GM12878 (cell line): ENCODE results near the gene ADAMTSL4. TPM values are rescaled to one million over a fixed set of nuclear protein-coding genes. Genes with fewer than 3 reads are reported as not detected.
A peak's percentile ranks its signal among the peaks of the same experiment; 100 is the strongest.

Source experiments
- ATAC-seq: fragments of 200-7000 bp; cut with Tn5 transposase; 3 replicates; pipeline ENCODE4 v1.9.1; 2020; ENCODE audit warnings: mild to moderate bottlenecking, moderate library complexity
- BruUV-seq: library from RNA; stranded (reverse); fragments of 400-500 nt; replicated peaks from 2 replicates; lab custom pipeline; 2021; lab: Mats Ljungman, UMichigan
- CTCF ChIA-PET: fragments of 300-600 bp; sonication (Branson Sonifier 250); formaldehyde crosslinking; extraction: SDS; loops from one replicate; lab custom pipeline; 2021; ENCODE audit warnings: inconsistent platforms; lab: Yijun Ruan, JAX
- POLR2A ChIA-PET: fragments of 350-600 bp; formaldehyde crosslinking; extraction: SDS; loops from one replicate; lab custom pipeline; 2021; ENCODE audit warnings: inconsistent platforms; lab: Charles Lee
- RAD21 ChIA-PET: fragments of 300-600 bp; sonication (Branson Sonifier 250); formaldehyde crosslinking; loops from one replicate; lab custom pipeline; 2023; ENCODE audit warnings: antibody characterized with exemption; ENCODE audit not compliant: unreplicated experiment; lab: Charles Lee
- SMC1A ChIA-PET: fragments of 300-600 bp; sonication (Branson Sonifier 250); formaldehyde crosslinking; loops from one replicate; lab custom pipeline; 2023; ENCODE audit not compliant: unreplicated experiment, uncharacterized antibody; lab: Charles Lee
- DNase-seq: peaks from one replicate; pipeline ENCODE4 v3.0.0-alpha.2; 2011; ENCODE audit warnings: low read depth, low spot score
- FAIRE-seq: peaks from 3 replicates; lab custom pipeline; 2011; peaks lifted over from hg19 to GRCh38; lab: Jason Lieb, UNC
- H2AFZ ChIP-seq: 2 replicates; pipeline ENCODE4 v1.6.0; 2011; ENCODE audit warnings: low read depth, low read length, control low read depth; ENCODE audit not compliant: control insufficient read depth
- H3K27ac ChIP-seq: 2 replicates; pipeline ENCODE4 v1.5.1; 2011; ENCODE audit warnings: control low read depth; ENCODE audit not compliant: control insufficient read depth, insufficient read depth
- H3K27me3 ChIP-seq, 2 experiments: replicated peaks in 1 of 2; 2 replicates each; pipeline versions ENCODE4 v1.6.0 to v1.6.1; 2011; ENCODE audit warnings: low read length in 1 of 2; ENCODE audit not compliant: control insufficient read depth in 2 of 2, insufficient read depth in 2 of 2
- H3K36me3 ChIP-seq, 2 experiments: 2 replicates each; pipeline ENCODE4 v1.5.1; 2011; ENCODE audit warnings: low read length in 1 of 2; ENCODE audit not compliant: control insufficient read depth in 2 of 2, insufficient read depth in 2 of 2
- H3K4me1 ChIP-seq: 2 replicates; pipeline ENCODE4 v1.6.1; 2011; ENCODE audit warnings: mild to moderate bottlenecking, low read length, moderate library complexity, mixed read lengths; ENCODE audit not compliant: control insufficient read depth, insufficient read depth
- H3K4me2 ChIP-seq: 2 replicates; pipeline ENCODE4 v1.6.0; 2011; ENCODE audit warnings: control low read depth; ENCODE audit not compliant: control insufficient read depth, insufficient read depth
- H3K4me3 ChIP-seq: fragments of 200-600 bp; sonication (generic); 2 replicates; pipeline ENCODE4 v1.5.1; 2016
- H3K79me2 ChIP-seq: 2 replicates; pipeline ENCODE4 v1.6.0; 2011; ENCODE audit warnings: low read length; ENCODE audit not compliant: control insufficient read depth, insufficient read depth
- H3K9ac ChIP-seq: 2 replicates; pipeline ENCODE4 v1.8.0; 2011; ENCODE audit warnings: low read length, control low read depth, mixed read lengths; ENCODE audit not compliant: control insufficient read depth, insufficient read depth
- H3K9me3 ChIP-seq: replicated peaks from 3 replicates; pipeline ENCODE4 v1.5.1; 2011; ENCODE audit warnings: mild to moderate bottlenecking, low read length; ENCODE audit not compliant: control insufficient read depth, insufficient read depth
- H4K20me1 ChIP-seq: 2 replicates; pipeline ENCODE4 v1.6.0; 2011; ENCODE audit not compliant: control insufficient read depth, insufficient read depth
- CEBPZ ChIP-seq: fragments of 150-350 bp; IDR thresholded peaks from 2 replicates; pipeline ENCODE4 v1.6.1; 2016; ENCODE audit warnings: low read depth, low read length
- EED ChIP-seq: sonication (generic); IDR thresholded peaks from 2 replicates; pipeline ENCODE4 v1.6.1; 2016; ENCODE audit warnings: antibody characterized with exemption, low read depth
- ELK1 ChIP-seq: IDR thresholded peaks from 2 replicates; pipeline ENCODE4 v1.6.1; 2012; ENCODE audit warnings: low read depth, low read length, improper control_type of control experiment
- ESRRA ChIP-seq: IDR thresholded peaks from 2 replicates; pipeline ENCODE4 v1.6.1; 2012; ENCODE audit warnings: mild to moderate bottlenecking, low read length, improper control_type of control experiment
- ETV6 ChIP-seq, 2 experiments: fragments of 450-650 bp in 1 of 2; IDR thresholded peaks in 1 of 2; conservative IDR thresholded peaks in 1 of 2; 2 replicates each; pipeline ENCODE4 v1.6.1; 2014; ENCODE audit warnings: antibody characterized with exemption in 1 of 2, borderline replicate concordance in 1 of 2, low read depth in 1 of 2, mild to moderate bottlenecking in 1 of 2, moderate library complexity in 1 of 2
- FOXK2 ChIP-seq: fragments of 450-650 bp; IDR thresholded peaks from 2 replicates; pipeline ENCODE4 v1.6.1; 2017; ENCODE audit warnings: mild to moderate bottlenecking, moderate library complexity
- MYB ChIP-seq: fragments of 150-350 bp; IDR thresholded peaks from 2 replicates; pipeline ENCODE4 v1.6.1; 2014; ENCODE audit warnings: mild to moderate bottlenecking, low read depth, low read length, borderline replicate concordance
- NFYB ChIP-seq: IDR thresholded peaks from 2 replicates; pipeline ENCODE4 v1.6.1; 2011; ENCODE audit warnings: low read depth, mild to moderate bottlenecking, low read length, improper control_type of control experiment, moderate library complexity; ENCODE audit not compliant: insufficient read depth
- NRF1 ChIP-seq: conservative IDR thresholded peaks from 2 replicates; pipeline ENCODE4 v1.6.1; 2011; ENCODE audit warnings: mild to moderate bottlenecking, low read depth, low read length, improper control_type of control experiment
- RFX5 ChIP-seq: IDR thresholded peaks from 2 replicates; pipeline ENCODE4 v1.6.1; 2011; ENCODE audit warnings: low read depth, low read length, improper control_type of control experiment
- WRNIP1 ChIP-seq: IDR thresholded peaks from 2 replicates; pipeline ENCODE4 v1.6.1; 2011; ENCODE audit warnings: low read depth, low read length, improper control_type of control experiment, borderline replicate concordance
- ZNF274 ChIP-seq: IDR thresholded peaks from one replicate; pipeline ENCODE4 v1.8.0; 2011; ENCODE audit not compliant: insufficient read length, insufficient read depth
- WGBS: methylation state at CpG from one replicate; pipeline ENCODE4 v1.1.6; 2016; ENCODE audit warnings: low lambda C conversion rate; ENCODE audit not compliant: insufficient replicate concordance, insufficient coverage; ENCODE audit errors: missing lambda C conversion rate; 5-methylcytosine and 5-hydroxymethylcytosine counted together
- in situ Hi-C: fragments of 300-500 bp; cut with MboI; formaldehyde crosslinking; loops from 9 replicates; pipeline ENCODE4 v1.14.3; 2018; ENCODE audit warnings: mixed read lengths
- intact Hi-C: fragments of 100-400 bp; cut with micrococcal nuclease; formaldehyde crosslinking; loops from one replicate; pipeline ENCODE4 v1.14.2; 2022; ENCODE audit not compliant: unreplicated experiment
- polyA plus RNA-seq, 11 experiments: library from polyadenylated mRNA; depleted of rRNA in 4 of 11; unstranded in 6 of 11; stranded (reverse) in 5 of 11; fragments of >200 nt; fragmentation: Nextera tagmentation in 4 of 11; fragmentation: Illumina TruSeq in 1 of 11; extraction: Ambion mirVana in 4 of 11; extraction: Trizol in 1 of 11; gene quantifications; 1 replicate in 1 of 11; 2 replicates in 10 of 11; pipeline versions ENCODE4 v1.2.1 to v1.2.3, GENCODE V29; 2011 to 2016; ENCODE audit warnings: inconsistent platforms in 2 of 11, missing spikeins in 2 of 11, low read depth in 1 of 11
- total RNA-seq, 4 experiments: library from RNA; depleted of rRNA in 3 of 4; stranded (reverse); fragments of >200 nt in 3 of 4; fragmentation: Illumina TruSeq in 1 of 4; extraction: Trizol in 1 of 4; gene quantifications; 2 replicates each; pipeline versions ENCODE4 v1.2.1 to v1.2.3, GENCODE V29; 2013 to 2021
- TF ChIP-seq, protein P1 (sequence below): fragments of 150-350 bp; IDR thresholded peaks from 2 replicates; pipeline ENCODE4 v1.6.1; 2014; ENCODE audit warnings: mild to moderate bottlenecking, low read depth, low read length

The ADAMTSL4 gene
- total and polyA plus RNA-seq, 10 of the 15 experiments (the other 5 are each of a cell fraction or from before 2014, with no cell fraction given): 0.04 to 0.15 (median 0.05) TPM; not detected in 5

GRCh38 chr1:150561974-150562445 is 12.8 kb downstream of the ADAMTSL4 start (continued):
- TF ChIP-seq CEBPZ (no peak), RFX5 (peak; percentile 97), NFYB (peak; percentile 75; the same call in 1 of the 2 replicates)

GRCh38 chr1:150562446-150563339 is 13.5 kb downstream of the ADAMTSL4 start:
- RAD21 ChIA-PET: interaction anchor here (0.5 to 12.1 kb wide), 19 partner anchors 14 to 495 kb away, joined by 3 to 387 read pairs (median 5); partner anchors contain the start of genes CTSS, ENSA, FALEC and GOLPH3L
- TF ChIP-seq, protein P1, sequence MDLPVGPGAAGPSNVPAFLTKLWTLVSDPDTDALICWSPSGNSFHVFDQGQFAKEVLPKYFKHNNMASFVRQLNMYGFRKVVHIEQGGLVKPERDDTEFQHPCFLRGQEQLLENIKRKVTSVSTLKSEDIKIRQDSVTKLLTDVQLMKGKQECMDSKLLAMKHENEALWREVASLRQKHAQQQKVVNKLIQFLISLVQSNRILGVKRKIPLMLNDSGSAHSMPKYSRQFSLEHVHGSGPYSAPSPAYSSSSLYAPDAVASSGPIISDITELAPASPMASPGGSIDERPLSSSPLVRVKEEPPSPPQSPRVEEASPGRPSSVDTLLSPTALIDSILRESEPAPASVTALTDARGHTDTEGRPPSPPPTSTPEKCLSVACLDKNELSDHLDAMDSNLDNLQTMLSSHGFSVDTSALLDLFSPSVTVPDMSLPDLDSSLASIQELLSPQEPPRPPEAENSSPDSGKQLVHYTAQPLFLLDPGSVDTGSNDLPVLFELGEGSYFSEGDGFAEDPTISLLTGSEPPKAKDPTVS: no peak; the same call in 1 of the 2 replicates
- TF ChIP-seq EED: peak; percentile 95
- peak in 1 of 2 experiments; percentile 88; a peak in 2 of 4 replicates for TF ChIP-seq ETV6 (conservative IDR thresholded peaks at IDR 0.05 in 1 of 2, IDR thresholded peaks at IDR 0.05 in 1 of 2; ENCODE audit: borderline replicate concordance in 1 of 2, low read depth in 1 of 2)
- peak; percentile 63; the same call in 1 of the 2 replicates for TF ChIP-seq FOXK2
- TF ChIP-seq NRF1: no peak
- TF ChIP-seq WRNIP1: peak; percentile 97; the same call in 1 of the 2 replicates
- TF ChIP-seq ELK1: peak; percentile 33; the same call in 1 of the 2 replicates
- peak; percentile 29; the same call in 1 of the 2 replicates for TF ChIP-seq MYB
- TF ChIP-seq ZNF274: no peak
- TF ChIP-seq ESRRA: 0 out of 2 replicates have a peak, but pooled peaks have one; percentile 62

More at GRCh38 chr1:150562446-150563339, 13.5 kb downstream of the ADAMTSL4 start:
- FAIRE-seq (peak; percentile 91), ATAC-seq (peak; percentile 47), DNase-seq (peak; percentile 97)
- Histone ChIP-seq H4K20me1 (no peaks in the 10 kb centered on the region), H3K4me2 (peak overlapping the region; percentile 97), H3K27ac (peak overlapping the region; percentile 98), H3K9ac (peak overlapping the region; percentile 98), H3K4me1 (peaks cover 43% of the 10 kb centered on the region), H3K36me3 (no peaks in the 10 kb centered on the region), H3K9me3 (no peaks in the 10 kb centered on the region), H3K4me3 (peak overlapping the region; percentile 80), H3K79me2 (peaks cover 45% of the 10 kb centered on the region), H2AFZ (no peak overlapping the region), H3K27me3 (no peaks in the 10 kb centered on the region)
- ChIA-PET CTCF (interaction anchor here (1.2 to 13.7 kb wide), 10 partner anchors 13 to 434 kb away, joined by 4 to 390 read pairs (median 10); partner anchors contain the start of genes CTSS, ENSA, GOLPH3L and MCL1), POLR2A (interaction anchor here (0.5 to 11.4 kb wide), 11 partner anchors 8 to 624 kb away, joined by 3 to 324 read pairs (median 8); partner anchors contain the start of genes ENSA, GOLPH3L and MCL1), SMC1A (interaction anchor here (0.6 to 12.5 kb wide), 13 partner anchors 14 to 360 kb away, joined by 3 to 388 read pairs (median 3); partner anchors contain the start of genes ENSA and MCL1)
- intact Hi-C loops (loop anchor here (1.0 to 5.0 kb wide), 8 partner anchors 13 to 415 kb away; partner anchors contain the start of genes ENSA, GOLPH3L, MCL1 and SETDB1), in situ Hi-C loops (no loop called here)
- WGBS: 1% methylated on average over 4 of the region's 4 CpGs
- no TSS peak for BruUV-seq
